ENCODE measurements around the gene FBXL17.
"Not testable (repeated sequence)": the region's sequence is repeated elsewhere in the genome, so short reads cannot be mapped to it uniquely, and the experiment has no call there.

FBXL17 gene

DNA sequence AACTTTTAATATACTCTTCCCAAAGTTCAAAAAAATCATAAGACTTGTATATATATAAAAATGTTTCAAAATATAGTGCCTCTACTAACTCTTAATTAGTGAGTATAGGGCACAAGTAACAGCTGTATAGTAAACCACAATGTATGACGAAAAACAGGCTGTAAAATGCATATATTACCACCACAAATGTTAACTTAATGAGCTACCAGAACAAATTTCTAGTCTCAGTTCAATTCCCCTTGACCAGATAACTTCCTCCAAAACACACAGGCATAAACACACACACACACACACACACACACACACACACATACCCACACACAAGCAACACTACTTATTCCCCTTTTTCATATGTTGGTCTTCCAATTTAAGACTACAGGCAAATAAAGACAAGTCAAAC, 78.8 kb downstream of the FBXL17 start:
- DNase-seq, result peak; percentile 16 to 42 (median 36)

DNA sequence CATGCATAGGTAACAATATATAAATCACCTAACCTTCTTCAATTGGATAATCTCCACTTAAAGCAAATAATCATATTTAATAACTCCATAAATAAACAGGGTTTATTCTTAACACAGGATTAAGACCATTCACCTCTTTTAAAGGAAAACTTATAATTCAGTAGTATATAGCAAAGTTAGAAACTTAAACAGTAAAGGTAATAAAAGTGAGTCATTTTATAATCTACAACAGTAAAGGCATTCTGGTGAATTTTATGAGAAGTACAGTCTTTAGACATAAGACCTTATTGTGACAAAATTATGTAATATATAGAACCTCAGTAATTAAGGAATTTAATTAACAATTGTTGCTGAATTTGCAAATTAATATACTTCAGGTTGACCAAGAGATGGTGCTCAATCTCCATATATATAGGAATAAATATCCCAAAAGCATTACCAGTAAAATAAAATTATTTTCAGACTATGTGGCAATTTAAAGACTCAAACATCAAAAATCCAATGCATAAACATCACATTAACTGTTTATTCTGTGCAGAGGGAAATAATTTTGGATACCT, 84.8 kb downstream of the FBXL17 start:
- DNase-seq, result no peak

DNA sequence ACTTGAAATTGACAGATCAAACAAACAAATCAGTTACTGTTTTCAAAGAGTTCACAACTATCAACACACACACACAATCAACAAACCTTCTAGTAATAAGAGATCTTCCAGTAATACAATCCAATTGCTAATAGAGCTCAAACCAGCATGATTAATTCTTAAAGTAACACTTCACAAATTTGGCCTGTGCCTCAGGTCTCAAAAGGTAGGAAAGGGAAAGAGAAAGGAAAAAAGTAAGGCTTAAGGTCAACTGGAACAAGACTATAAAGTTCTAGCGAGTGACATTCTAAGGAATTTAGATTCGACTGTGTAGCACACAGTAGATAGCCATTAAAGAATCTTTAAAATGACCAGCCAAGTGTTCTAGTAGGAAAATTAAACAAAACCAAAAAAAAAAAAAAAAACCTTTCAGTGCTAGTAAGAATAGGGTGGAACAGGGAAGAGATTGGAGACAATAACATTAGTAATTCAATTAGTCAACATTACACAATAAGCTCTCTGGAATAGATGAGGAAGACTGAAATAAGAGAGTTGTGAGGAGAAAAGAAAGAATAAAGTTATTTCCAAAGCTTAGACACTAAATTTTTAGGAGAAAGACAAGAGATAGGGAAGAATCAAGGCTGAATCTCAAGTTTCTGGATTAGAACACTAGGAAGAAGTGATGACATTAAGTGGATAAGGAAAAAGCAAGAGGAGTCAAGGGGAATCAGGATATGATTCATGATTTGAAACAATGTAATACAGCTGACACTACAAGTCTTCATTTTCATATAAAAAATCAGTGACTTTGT, 86.1 kb downstream of the FBXL17 start:
- peak in 2 of 4 experiments; percentile 12 to 16 for DNase-seq

DNA sequence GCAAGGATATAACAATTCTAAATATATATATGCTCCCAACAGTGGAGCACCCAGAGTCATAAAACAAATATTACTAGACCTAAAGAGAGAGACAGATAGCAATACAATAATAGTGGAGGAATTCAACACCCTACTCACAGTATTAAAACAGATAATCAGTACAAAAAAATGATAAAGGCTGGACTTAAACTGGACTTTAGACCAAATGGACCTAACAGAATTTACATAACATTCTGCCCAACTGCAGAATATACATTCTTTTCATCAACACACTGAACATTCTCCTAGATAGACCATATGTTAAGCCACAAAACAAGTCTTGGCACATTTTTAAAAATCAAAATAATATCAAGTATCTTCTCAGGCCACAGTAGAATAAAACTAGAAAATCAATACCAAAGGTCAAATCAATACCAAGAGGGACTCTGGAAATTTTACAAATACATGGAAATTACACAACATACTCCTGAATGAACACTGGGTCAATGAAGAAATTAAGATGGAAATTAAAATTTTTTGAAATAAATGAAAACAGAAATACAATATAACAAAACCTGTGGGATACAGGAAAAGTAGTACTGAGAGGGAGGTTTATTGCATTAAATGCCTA, 100.8 kb downstream of the FBXL17 start:
- no peak for DNase-seq

DNA sequence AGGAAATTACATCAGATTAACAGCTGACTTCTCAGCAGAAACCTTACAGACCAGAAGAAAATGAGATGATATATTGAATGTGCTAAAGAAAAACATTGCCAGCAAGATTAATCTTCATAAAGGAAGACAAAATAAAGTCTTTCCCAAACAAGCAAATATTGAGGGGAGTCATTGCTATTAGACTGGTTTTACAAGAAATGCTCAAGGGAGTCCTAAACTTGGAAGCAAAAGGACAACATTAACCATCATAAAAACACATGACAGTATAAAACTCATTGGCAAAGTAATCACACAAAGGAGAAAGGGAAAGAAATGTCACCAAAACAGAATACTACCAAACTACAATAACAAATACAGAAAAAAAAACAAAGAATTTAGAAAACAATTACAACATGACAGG, 101.7 kb downstream of the FBXL17 start:
- no peak for DNase-seq

DNA sequence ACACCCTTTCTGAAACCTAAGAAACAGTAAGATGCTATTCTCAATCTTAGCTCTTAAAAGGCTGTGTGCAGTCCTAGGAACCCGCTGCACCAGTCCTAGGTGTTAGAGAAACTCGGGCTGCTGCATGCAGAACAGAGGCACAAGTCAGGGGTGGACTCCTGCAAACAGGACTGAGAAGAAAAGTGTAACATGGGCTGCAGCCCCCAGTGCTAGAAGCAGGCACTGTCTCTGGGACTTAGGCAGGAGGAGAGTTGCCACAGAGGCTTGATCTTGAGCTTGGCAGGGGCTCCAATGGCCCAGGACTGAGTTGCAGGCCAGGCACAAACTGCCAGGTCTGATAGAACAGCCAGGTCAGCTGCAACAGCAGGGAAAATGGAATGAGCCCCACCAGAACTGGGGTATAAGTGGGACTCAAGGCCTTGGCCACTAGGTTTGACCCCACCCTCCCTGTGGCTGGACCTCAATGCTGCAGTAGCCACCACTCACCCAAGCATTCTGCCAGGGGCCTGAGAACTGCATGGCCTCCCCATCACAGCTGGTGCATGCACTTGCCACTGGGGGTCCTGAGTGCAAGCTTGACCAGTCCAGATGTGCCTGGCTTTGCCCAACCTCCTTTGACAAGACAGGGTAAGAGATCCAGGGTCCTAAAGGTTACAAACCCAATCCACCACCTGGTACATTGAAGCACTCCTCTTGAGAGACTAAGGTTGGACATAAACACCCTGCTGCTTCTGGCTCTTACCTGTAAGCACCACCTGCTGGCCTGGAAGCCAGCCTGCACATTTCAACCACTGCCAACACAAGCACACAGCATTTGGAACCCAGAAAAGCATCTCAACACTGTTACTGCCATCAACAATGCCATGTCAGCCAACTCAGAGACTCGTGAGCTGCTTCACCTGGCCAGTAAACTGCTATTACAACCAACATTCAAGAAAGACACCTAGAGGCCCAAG, 103.3 kb downstream of the FBXL17 start:
- DNase-seq, result no peak

DNA sequence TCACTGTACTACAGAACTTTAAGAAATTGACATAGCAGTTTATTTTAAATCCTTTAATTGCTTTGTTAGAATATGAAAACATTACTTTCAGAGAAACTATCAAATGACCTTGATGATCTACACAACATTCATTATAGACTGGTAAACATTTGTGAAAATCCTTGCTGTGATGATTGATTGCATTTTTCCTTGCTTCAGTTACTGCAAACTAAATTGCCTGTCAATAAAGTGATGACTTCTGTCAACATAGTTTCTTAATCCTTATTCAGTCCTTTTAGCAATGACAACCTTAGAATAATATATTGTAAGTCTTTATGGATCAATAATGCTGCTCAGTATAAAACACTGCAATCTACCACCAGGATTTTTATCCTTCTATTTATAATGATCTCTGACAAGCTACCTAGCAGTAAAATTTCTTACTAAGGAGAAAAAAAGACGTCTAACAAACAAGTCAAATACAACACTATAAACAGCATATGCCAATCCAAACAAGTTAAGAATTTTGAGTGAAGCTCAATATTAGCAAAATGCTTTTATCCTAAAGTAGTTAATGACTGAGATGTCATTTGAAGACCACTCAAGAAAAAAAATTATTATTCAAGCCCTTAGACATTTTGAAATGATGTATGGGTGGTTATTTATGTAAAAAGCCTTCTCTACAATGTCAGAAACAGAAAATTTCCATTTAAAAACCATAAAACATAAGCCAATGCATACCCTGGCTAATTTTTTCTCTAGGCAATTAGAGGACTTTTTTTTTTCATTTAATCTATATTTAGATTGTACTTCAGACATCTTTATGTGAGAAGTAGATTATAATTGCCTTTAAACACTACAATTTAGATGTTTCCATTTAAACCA, 105.5 kb downstream of the FBXL17 start:
- no peak for DNase-seq

DNA sequence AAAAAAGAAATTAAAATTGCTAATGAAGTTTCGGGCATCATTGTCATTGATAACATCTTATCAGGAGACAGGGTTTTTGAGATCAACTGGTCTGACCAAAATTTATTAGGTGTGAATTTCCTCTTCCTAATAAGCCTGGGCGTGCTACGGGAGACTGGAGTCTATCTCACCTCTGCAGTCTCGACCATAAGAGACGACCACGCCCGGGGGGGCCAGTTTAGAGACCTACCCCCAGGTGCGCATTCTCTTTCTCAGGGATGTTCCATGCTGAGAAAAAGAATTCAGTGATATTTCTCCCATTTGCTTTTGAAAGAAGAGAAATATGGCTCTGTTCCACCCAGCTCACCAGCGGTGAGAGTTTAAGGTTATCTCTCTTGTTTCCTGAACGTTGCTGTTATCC, 107.8 kb downstream of the FBXL17 start:
- DNase-seq, result not testable (repeated sequence)

DNA sequence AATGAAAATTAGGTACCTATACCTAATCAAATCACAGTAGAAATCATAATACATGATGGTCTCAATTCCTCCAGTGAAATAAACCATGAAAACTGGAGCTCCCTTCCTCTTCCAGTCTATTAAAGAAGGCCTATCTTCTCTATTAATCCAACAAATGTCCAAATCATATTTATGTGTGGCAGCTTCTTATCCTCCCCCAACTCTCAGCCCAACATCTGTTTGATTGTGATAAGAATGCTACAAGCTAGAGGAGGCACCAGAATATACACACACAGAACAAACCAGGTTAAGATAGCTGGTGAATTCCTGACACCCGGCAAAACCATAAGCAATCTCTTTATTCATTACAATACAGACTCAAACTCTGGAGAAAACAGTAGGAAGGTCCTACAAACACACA, 110.8 kb downstream of the FBXL17 start:
- no peak for DNase-seq

DNA sequence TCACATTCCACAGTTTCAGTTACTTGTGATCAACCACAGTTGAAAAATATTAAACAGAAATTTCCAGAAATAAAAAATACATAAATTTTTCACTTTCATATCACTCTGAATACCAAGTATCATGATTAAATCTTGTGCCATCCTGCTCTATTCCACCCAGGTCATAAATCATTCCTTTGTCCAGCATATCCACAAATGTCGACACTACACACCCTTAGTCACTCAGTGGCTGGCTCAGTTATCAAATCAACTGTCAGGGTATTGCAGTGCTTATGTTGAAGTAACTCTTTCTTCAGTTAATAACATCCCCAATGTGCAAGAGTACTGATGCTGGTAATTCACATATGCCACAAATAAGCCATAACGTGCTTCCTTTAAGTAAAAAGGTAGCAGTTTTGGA, 115.7 kb downstream of the FBXL17 start:
- DNase-seq, result no peak

DNA sequence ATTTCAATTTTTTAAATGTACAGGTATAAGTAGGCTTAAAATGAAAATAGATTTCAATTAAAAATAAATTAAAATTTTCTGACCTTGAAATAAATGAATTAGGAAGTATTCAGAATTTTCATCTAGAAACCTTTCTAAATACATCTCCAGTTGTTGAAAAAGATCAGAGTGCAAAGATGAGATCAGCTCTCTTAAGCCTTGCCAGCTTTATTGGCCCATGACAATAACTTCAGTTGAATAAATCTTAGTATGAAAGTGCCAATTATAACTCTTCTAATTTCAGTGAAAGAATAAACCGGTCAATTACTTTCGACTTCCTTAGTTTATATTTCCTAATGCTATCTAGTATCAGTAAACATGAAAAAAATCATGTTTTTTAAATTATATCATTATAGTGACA, 117.4 kb downstream of the FBXL17 start:
- no peak for DNase-seq

DNA sequence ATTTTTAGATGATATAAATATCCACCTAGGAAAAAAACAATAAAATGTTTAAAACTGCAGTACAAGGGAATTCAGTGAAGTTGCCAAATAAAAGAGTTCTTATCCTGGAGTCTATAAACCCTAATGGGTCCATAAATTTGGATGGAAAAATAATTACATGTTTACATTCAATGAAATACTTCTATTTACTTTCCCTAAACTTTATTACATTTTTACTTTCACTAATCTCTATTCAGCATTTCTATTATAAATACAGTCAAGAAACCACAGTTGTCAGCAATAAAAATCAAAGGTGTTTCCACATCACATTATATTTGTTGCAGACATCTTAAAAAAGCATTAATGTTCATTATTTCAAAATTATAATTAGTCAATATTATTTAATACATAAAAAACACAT, 118.6 kb downstream of the FBXL17 start:
- DNase-seq, result no peak

DNA sequence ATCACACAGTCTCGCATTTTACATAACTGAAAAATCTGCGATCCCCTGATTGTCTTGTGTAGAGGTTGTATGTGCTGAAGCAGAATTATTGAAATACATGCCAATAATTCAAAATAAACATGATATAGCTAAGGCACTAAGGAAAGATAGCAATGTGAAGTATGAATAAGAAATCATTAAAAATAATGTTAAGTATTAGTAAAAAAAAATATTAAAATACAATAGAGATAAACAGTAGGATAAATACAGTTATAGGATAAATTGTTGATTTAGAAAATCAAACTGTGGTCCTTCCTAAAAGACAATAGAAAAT, 121.1 kb downstream of the FBXL17 start:
- DNase-seq, result no peak

DNA sequence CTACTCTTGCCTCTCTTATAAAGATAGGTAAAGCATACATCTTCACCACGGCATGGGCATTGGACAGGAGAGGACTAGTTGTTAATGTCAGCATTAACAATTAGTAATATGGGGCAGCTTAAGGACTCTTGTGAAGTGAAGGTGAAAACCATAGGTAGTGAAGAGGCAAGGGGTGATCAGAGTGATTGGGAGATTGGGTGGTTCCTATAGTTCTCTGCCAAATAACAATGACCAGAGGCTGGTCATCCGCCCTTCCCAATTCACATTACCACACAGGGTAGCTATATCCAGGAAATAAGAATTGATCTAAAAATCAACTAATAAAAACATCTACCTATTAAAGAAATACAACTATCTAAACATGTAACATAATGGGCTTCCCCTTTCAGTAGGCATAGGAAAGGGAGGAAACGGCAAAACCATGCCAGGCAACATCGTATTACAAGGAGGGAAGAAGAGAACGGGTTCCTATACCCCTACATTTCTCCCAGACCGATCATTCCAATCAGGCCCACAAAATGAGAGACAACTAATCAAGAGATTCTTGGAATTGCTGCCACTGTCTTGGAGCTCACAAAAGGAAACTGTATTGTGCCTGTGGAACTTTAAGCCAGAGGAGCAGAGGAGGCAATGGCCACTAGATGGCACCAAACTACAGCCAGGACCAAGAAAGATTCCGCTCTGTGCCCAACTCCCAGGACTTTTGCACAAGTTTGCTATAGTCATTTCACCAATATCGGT, 121.6 kb downstream of the FBXL17 start:
- DNase-seq, result peak; percentile 79 to 88 (median 83)

DNA sequence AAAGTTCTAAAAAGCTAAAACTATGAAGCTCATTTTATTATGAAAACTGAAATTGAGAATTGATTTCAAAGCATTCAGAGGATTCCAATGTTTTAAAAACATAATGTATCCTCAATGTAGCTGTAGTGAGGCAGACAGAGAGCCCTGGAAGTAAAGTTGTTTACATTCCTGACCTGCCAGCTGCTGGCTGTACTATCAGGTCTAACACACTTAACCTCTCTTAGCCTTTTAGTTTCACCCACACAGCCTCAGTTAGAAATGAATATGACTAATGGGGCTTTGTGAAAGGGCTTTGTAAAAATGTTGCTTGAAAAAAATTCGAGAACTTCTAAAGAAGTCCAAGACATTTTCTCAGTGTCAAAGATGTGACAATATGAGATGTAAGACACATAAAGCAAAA, 122.6 kb downstream of the FBXL17 start:
- peak in 1 of 4 experiments; percentile 4 for DNase-seq

DNA sequence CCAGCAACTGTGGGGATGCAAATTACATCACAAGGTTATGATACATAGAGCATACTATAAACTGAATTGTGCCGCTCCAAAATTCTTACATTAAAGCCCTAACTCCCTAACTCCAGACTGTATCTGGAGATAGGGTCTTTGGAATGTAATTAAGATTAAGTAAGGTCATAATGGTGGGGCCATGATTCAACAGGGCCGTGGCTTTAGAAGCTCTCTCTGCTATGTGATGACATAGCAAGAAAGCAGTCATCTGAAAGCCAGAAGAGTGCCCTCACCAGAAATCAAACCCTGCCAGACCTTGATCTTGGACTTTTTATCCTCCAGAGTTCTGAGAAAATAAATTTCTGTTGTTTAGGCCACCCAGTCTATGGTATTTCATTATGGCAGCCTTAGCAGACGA, 123.9 kb downstream of the FBXL17 start:
- no peak for DNase-seq

DNA sequence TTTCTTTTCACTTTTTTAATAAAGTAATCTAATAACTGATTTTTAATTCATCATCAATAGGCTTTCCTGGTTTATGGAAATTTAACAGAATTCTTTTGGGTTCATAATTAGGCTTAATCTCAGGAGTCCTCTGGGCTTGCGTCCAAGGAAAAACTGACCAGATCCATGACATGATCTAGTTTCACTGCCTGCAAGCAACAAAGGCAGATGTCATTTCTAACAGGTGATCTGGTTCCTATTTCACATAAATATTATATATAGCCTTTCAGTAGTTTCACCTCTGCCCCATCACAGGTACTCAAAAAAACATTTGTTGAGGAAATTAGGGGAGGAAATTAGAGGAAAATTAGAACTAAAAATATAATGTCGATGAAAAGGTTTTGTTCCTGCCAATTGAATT, 126.4 kb downstream of the FBXL17 start:
- DNase-seq, result no peak

DNA sequence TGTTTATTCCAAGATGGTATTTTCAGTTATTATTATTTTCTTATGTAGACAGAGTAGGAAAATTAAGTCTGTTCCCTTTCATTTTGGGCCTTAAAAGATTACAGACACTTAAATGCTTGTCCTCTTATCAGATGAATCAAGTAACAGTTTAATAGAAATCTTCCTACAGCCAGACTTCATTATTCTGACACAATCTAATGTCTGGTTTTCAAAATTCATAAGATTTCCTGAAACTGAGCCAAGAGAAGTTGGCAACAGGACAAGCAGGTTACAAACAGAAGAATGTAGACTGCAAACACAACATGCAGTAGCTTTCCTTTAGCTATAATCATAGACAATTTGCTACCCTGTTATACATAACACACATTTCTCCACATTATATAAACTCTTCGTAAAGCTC, 130.5 kb downstream of the FBXL17 start:
- DNase-seq, result no peak

DNA sequence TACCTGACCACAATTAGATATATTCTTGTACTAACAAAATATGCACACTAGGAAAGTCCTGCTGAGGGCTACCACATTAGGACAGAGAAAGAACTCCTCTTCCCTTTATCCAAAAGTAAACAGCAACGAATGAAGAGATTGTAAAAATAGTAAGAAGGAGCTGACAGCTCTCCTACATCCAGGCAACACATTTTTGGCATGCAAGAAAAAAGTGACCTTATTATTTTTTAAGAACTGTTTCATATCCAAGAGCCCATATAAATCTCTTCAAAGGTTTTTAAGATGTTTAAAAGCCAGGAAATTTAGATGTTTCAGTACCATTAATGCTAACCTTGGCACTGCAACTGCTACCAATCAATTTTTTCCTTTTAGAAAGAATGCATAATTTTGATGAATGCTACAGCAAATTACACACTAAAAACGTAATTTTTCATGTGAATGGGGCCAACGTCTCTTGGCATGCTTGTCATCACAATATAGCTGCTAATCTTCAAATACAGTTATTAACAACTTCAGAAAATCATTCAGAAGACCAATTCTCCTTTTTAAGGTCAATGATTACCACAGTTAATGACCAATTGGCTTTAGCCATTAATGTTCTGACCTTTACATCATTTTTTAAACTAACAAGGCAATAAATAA, 132.0 kb downstream of the FBXL17 start:
- DNase-seq, result no peak

DNA sequence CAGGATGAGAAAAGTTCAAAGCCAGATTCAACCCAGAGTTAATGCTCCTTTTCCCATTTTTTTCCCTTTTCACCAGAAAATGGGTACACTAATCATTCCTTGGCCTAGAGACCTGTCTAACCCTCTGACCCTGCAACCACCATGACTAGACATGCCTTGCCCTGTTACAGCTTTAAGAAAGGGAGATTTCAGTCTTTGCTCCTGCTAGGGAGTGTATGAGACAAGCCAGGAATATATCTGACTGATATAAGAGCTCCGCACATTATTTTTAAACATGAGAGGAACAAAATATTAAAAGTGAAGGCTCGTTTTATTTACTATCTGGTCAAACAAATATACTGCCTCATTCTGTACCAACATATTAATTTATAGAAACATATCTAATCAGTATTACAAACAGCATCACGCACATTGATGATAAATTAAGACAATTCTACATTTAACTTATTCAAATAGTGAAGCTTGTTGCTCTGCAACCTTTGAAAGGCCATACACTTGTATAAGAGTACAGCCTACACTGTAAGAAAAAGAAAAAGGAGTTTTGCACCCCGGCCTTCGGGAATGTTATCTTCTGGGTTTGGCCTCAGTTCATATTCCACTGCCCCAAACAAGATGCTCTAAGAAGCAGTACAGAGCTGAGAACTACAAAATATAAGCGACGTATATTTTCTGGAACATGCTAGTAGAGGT, 132.7 kb downstream of the FBXL17 start:
- DNase-seq, result no peak

Data from suppressor macrophage (primary cell).